Astrocyte of the cerebellum (primary cell): ENCODE results near the gene OR4K5.

Experiments
- DNase-seq: peaks from one replicate; pipeline ENCODE4 v3.0.0-alpha.2; 2011; ENCODE audit warnings: low read depth
- H3K4me3 ChIP-seq: 2 replicates; pipeline ENCODE4 v1.5.1; 2011; ENCODE audit warnings: mild to moderate bottlenecking, low read depth, low read length, moderate library complexity
- CTCF ChIP-seq: IDR thresholded peaks from 2 replicates; pipeline ENCODE4 v1.5.1; 2012; ENCODE audit warnings: low read length, low read depth, moderate library complexity, mild to moderate bottlenecking; ENCODE audit errors: missing control alignments
- in situ Hi-C: cut with HindIII; loops from 2 replicates; pipeline ENCODE4 v1.10.0; 2017; ENCODE audit warnings: low sequenced_read_pairs

Gene OR4K5

GRCh38 chr14:19902409-19902808, 18.0 kb upstream of the OR4K5 start:
- TF ChIP-seq CTCF, result no peak
- in situ Hi-C loops, result no loop called here
- DNase-seq, result no peak
- no peak overlapping the region for H3K4me3 ChIP-seq

- no peak overlapping the region for H3K4me3 ChIP-seq
- no peak for TF ChIP-seq CTCF
- in situ Hi-C loops, result no loop called here
- DNase-seq, result no peak
These were observed 13.7 kb upstream of the OR4K5 start for GRCh38 chr14:19906665-19907064.

GRCh38 chr14:19911114-19911513, 9.3 kb upstream of the OR4K5 start:
- in situ Hi-C loops, result no loop called here
- H3K4me3 ChIP-seq, result no peak overlapping the region
- TF ChIP-seq CTCF, result no peak
- no peak for DNase-seq

- in situ Hi-C loops, result no loop called here
- no peak for DNase-seq
These were observed 3.2 kb upstream of the OR4K5 start for GRCh38 chr14:19917243-19917642.

GRCh38 chr14:19917955-19918518, 2.4 kb upstream of the OR4K5 start:
- TF ChIP-seq CTCF, result no peak
- no peak overlapping the region for H3K4me3 ChIP-seq
- DNase-seq, result no peak
- in situ Hi-C loops, result no loop called here

More at GRCh38 chr14:19917243-19917642, 3.2 kb upstream of the OR4K5 start:
- no peak overlapping the region for H3K4me3 ChIP-seq
- no peak for TF ChIP-seq CTCF

- in situ Hi-C loops, result no loop called here
- TF ChIP-seq CTCF, result no peak
- no peak for DNase-seq
- no peak overlapping the region for H3K4me3 ChIP-seq
These were observed 1.7 kb upstream of the OR4K5 start for GRCh38 chr14:19918553-19919264.

GRCh38 chr14:19930617-19931016, 10.2 kb downstream of the OR4K5 start, which contains the start of gene OR4K1:
Gene OR4K1 (plus strand): TSS chr14:19930917. CDS start chr14:19935667, 4,750 bp downstream.
- in situ Hi-C loops, result no loop called here
- H3K4me3 ChIP-seq, result no peak within 1 kb of the TSS

More at GRCh38 chr14:19930617-19931016, 10.2 kb downstream of the OR4K5 start, which contains the start of gene OR4K1:
- no peak for DNase-seq
- no peak for TF ChIP-seq CTCF
